AG04450 (cell line): Measurements from ENCODE around the gene PHRF1. TPM values are rescaled to one million over a fixed set of nuclear protein-coding genes. Genes with fewer than 3 reads are reported as not detected.

ENCODE experiments used
- CTCF ChIA-PET: fragments of 300-600, 350-600 bp; formaldehyde crosslinking; extraction: SDS; loops from one replicate; lab custom pipeline; 2022; ENCODE audit warnings: antibody characterized with exemption, inconsistent platforms; lab: Charles Lee
- POLR2A ChIA-PET: fragments of 350-600 bp; formaldehyde crosslinking; extraction: SDS; loops from one replicate; lab custom pipeline; 2021; ENCODE audit warnings: antibody characterized with exemption, inconsistent platforms; lab: Yijun Ruan, JAX
- DNase-seq: peaks from one replicate; pipeline ENCODE4 v3.0.0-alpha.2; 2011; ENCODE audit warnings: low read depth, low spot score
- H3K27ac ChIP-seq: one replicate; pipeline ENCODE4 v1.5.1; 2012; ENCODE audit warnings: low read depth, low read length, control low read depth
- H3K27me3 ChIP-seq: one replicate; pipeline ENCODE4 v1.6.0; 2012; ENCODE audit warnings: low read length; ENCODE audit not compliant: control insufficient read depth, insufficient read depth
- H3K4me3 ChIP-seq: 2 replicates; pipeline ENCODE4 v1.5.1; 2011; ENCODE audit warnings: mild to moderate bottlenecking, low read depth, low read length, control low read depth
- H3K9me3 ChIP-seq: 2 replicates; pipeline ENCODE4 v1.5.1; 2012; ENCODE audit warnings: low read length; ENCODE audit not compliant: control insufficient read depth, insufficient read depth
- CTCF ChIP-seq: IDR thresholded peaks from 2 replicates; pipeline ENCODE4 v1.5.1; 2011; ENCODE audit warnings: low read depth, low read length, control low read depth, inconsistent platforms
- polyA plus RNA-seq: library from polyadenylated mRNA; depleted of rRNA; stranded (reverse); fragments of >200 nt; gene quantifications from 2 replicates; pipeline ENCODE4 v1.2.3, GENCODE V29; 2011

Gene PHRF1
- polyA plus RNA-seq, 1 experiment: 7.3 TPM

GRCh38 chr11:535519-536454, 40.5 kb upstream of the PHRF1 start, which contains the start of gene HRAS:
Gene HRAS, minus strand, starts transcription at chr11:535576.
- ChIA-PET CTCF (interaction anchor here (0.7 kb wide), 1 partner anchor 21 kb away, joined by 3 read pairs; no protein-coding TSS in a partner anchor), POLR2A (interaction anchor here (0.6 to 1.9 kb wide), 4 partner anchors 40 to 328 kb away, joined by 3 to 13 read pairs (median 4); partner anchors contain the start of genes BET1L, PHRF1 and RIC8A)
- no peak for TF ChIP-seq CTCF
- no peaks in the 10 kb centered on the region for H3K27me3 ChIP-seq
- no peaks in the 10 kb centered on the region; the same call in 1 of the 2 replicates for H3K9me3 ChIP-seq
- peak; percentile 78 for DNase-seq
- H3K4me3 ChIP-seq: peak within 1 kb of the TSS; percentile 73
- H3K27ac ChIP-seq: no peak within 1 kb of the TSS

GRCh38 chr11:536841-537621, 39.2 kb upstream of the PHRF1 start, which contains the start of gene LRRC56:
Gene LRRC56, plus strand, starts transcription at chr11:537527. Its CDS starts 3,158 bp downstream, at chr11:540685.
- DNase-seq: peak; percentile 59
- TF ChIP-seq CTCF: no peak
- Histone ChIP-seq H3K4me3 (peak within 1 kb of the TSS; percentile 61), H3K27me3 (no peaks in the 10 kb centered on the region), H3K9me3 (no peaks in the 10 kb centered on the region; the same call in 1 of the 2 replicates), H3K27ac (peak within 1 kb of the TSS; percentile 21)
- CTCF ChIA-PET: no interaction called here
- POLR2A ChIA-PET: interaction anchor here (0.7 kb wide), 1 partner anchor 169 kb away, joined by 3 read pairs; no protein-coding TSS in a partner anchor

- DNase-seq: no peak
Measured at GRCh38 chr11:537622-538430, 38.4 kb upstream of the PHRF1 start.

More at GRCh38 chr11:537622-538430, 38.4 kb upstream of the PHRF1 start:
- TF ChIP-seq CTCF: no peak
- Histone ChIP-seq H3K9me3 (no peaks in the 10 kb centered on the region; the same call in 1 of the 2 replicates), H3K27me3 (no peaks in the 10 kb centered on the region), H3K27ac (peak overlapping the region; percentile 21), H3K4me3 (peak overlapping the region; percentile 61)
- ChIA-PET CTCF (no interaction called here), POLR2A (interaction anchor here (0.5 to 0.7 kb wide), 2 partner anchors 169 to 216 kb away, joined by 3 read pairs; no protein-coding TSS in a partner anchor)
